Fibroblast of lung (primary cell): ENCODE results near the gene ZFC3H1.

Source experiments
- EZH2 ChIP-seq: IDR thresholded peaks from 2 replicates; pipeline ENCODE4 v1.5.1; 2012; ENCODE audit warnings: low read length, control low read depth, mild to moderate bottlenecking; ENCODE audit errors: missing control alignments
- TF ChIP-seq, protein P1 (sequence below), 2 donors: IDR thresholded peaks in 1 of 2; conservative IDR thresholded peaks in 1 of 2; 1 replicate in 1 of 2; 2 replicates in 1 of 2; pipeline ENCODE4 v1.5.1; 2011 to 2012; ENCODE audit warnings: low read length in 2 of 2, control low read depth in 1 of 2, inconsistent platforms in 1 of 2, low read depth in 1 of 2, mild to moderate bottlenecking in 1 of 2

DNA sequence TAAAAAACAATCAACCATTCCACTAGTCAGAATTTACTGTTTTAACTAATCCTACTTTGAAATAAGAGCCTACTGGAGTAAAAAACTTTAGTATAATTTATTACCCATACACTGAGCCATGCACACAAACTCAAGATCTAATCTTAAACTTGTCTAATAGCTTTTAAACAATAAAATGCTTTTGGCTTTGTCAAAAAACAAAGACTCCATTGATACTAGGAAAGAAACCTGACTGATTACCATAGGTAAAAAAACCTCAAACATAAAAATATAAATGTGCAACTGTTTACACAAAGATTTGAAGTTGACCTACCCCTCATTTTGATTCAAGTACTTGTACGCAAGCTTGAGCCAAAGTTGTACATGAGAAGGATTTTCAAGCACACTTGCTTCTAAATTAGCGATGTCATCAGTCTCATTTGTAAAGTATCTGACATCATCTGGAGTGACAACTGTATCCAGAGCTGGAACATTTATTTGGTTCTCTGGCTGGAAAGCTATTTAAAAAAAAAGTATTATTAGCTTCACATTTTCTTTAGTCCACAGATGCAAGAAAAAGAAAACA, 36.1 kb downstream of the ZFC3H1 start:
- TF ChIP-seq EZH2: no peak
- TF ChIP-seq, protein P1, sequence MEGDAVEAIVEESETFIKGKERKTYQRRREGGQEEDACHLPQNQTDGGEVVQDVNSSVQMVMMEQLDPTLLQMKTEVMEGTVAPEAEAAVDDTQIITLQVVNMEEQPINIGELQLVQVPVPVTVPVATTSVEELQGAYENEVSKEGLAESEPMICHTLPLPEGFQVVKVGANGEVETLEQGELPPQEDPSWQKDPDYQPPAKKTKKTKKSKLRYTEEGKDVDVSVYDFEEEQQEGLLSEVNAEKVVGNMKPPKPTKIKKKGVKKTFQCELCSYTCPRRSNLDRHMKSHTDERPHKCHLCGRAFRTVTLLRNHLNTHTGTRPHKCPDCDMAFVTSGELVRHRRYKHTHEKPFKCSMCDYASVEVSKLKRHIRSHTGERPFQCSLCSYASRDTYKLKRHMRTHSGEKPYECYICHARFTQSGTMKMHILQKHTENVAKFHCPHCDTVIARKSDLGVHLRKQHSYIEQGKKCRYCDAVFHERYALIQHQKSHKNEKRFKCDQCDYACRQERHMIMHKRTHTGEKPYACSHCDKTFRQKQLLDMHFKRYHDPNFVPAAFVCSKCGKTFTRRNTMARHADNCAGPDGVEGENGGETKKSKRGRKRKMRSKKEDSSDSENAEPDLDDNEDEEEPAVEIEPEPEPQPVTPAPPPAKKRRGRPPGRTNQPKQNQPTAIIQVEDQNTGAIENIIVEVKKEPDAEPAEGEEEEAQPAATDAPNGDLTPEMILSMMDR (conservative IDR thresholded peaks at IDR 0.05 in 1 of 2, IDR thresholded peaks at IDR 0.05 in 1 of 2; ENCODE audit: low read depth in 1 of 2, low read length in 2 of 2): no peak
